ENCODE data around the gene PYCR2.

Gene PYCR2

GRCh38 chr1:225874431-225874830, 49.6 kb downstream of the PYCR2 start:
- Histone ChIP-seq H3K9me3 (ENCODE audit: control insufficient read depth, insufficient read depth, low read length) (no peaks in the 10 kb centered on the region), H3K9ac (ENCODE audit: low read depth, low read length) (no peak overlapping the region), H3K4me1 (ENCODE audit: insufficient read depth, low read length) (peaks cover 16% of the 10 kb centered on the region), H3K36me3 (ENCODE audit: insufficient read depth, low read length) (peaks cover 20% of the 10 kb centered on the region)

- H3K36me3 ChIP-seq (ENCODE audit: insufficient read depth, low read length): peaks cover 20% of the 10 kb centered on the region
- H3K9me3 ChIP-seq (ENCODE audit: control insufficient read depth, insufficient read depth, low read length): no peaks in the 10 kb centered on the region
- no peak overlapping the region for H3K9ac ChIP-seq (ENCODE audit: low read depth, low read length)
- H3K4me1 ChIP-seq (ENCODE audit: insufficient read depth, low read length): peaks cover 16% of the 10 kb centered on the region
These were observed 50.7 kb downstream of the PYCR2 start for GRCh38 chr1:225873281-225873850.

GRCh38 chr1:225872075-225872430, 52.0 kb downstream of the PYCR2 start:
- Histone ChIP-seq H3K9ac (ENCODE audit: low read depth, low read length) (no peak overlapping the region), H3K4me1 (ENCODE audit: insufficient read depth, low read length) (peaks cover 11% of the 10 kb centered on the region), H3K9me3 (ENCODE audit: control insufficient read depth, insufficient read depth, low read length) (no peaks in the 10 kb centered on the region), H3K36me3 (ENCODE audit: insufficient read depth, low read length) (peaks cover 19% of the 10 kb centered on the region)

- Histone ChIP-seq H3K4me1 (ENCODE audit: insufficient read depth, low read length) (peaks cover 11% of the 10 kb centered on the region), H3K9ac (ENCODE audit: low read depth, low read length) (no peak overlapping the region), H3K9me3 (ENCODE audit: control insufficient read depth, insufficient read depth, low read length) (no peaks in the 10 kb centered on the region), H3K36me3 (ENCODE audit: insufficient read depth, low read length) (peaks cover 16% of the 10 kb centered on the region)
These were observed 52.5 kb downstream of the PYCR2 start for GRCh38 chr1:225871359-225872074.

- Histone ChIP-seq H3K4me1 (ENCODE audit: insufficient read depth, low read length) (peaks cover 8% of the 10 kb centered on the region), H3K9ac (ENCODE audit: low read depth, low read length) (no peak overlapping the region), H3K9me3 (ENCODE audit: control insufficient read depth, insufficient read depth, low read length) (no peaks in the 10 kb centered on the region), H3K36me3 (ENCODE audit: insufficient read depth, low read length) (peaks cover 16% of the 10 kb centered on the region)
These were observed 53.1 kb downstream of the PYCR2 start for GRCh38 chr1:225870911-225871310.
